Gastroesophageal sphincter (tissue), 3 donors: Measurements from ENCODE around the gene SCGB3A1.

Experiments
- CTCF ChIP-seq, 4 experiments: fragments of 200-600 bp in 2 of 4; fragments of 450-650 bp in 2 of 4; sonication (generic) in 1 of 4; IDR thresholded peaks; one replicate each; pipeline ENCODE4 v1.5.1; 2017 to 2019; ENCODE audit warnings: antibody characterized with exemption in 4 of 4, mild to moderate bottlenecking in 2 of 4, moderate library complexity in 2 of 4
- EP300 ChIP-seq: sonication (generic); formaldehyde crosslinking; IDR thresholded peaks from one replicate; pipeline ENCODE4 v1.6.1; 2017; ENCODE audit warnings: antibody characterized with exemption, mild to moderate bottlenecking
- POLR2A ChIP-seq, 2 donors: fragments of 450-650 bp; IDR thresholded peaks; one replicate each; pipeline ENCODE4 v1.6.1; 2017; ENCODE audit warnings: antibody characterized with exemption in 2 of 2, mild to moderate bottlenecking in 2 of 2, moderate library complexity in 1 of 2
- POLR2AphosphoS5 ChIP-seq: sonication (generic); formaldehyde crosslinking; IDR thresholded peaks from one replicate; pipeline ENCODE4 v1.6.1; 2017; ENCODE audit warnings: antibody characterized with exemption

- TF ChIP-seq CTCF (IDR thresholded peaks at IDR 0.05): no peak
- TF ChIP-seq POLR2A (IDR thresholded peaks at IDR 0.05): no peak
- TF ChIP-seq POLR2AphosphoS5: no peak
- no peak for TF ChIP-seq EP300
Observed at GRCh38 chr5:180583738-180584137, 7.6 kb downstream of the SCGB3A1 start.
